Endothelial cell of umbilical vein (primary cell): ENCODE measurements around the gene NPTX2. TPM values are rescaled to one million over a fixed set of nuclear protein-coding genes. Genes with fewer than 3 reads are reported as not detected.

ENCODE experiments used
- BruUV-seq: library from RNA; stranded (reverse); fragments of 400-500 nt; replicated peaks from 2 replicates; lab custom pipeline; 2021; lab: Mats Ljungman, UMichigan
- CTCF ChIA-PET: fragments of 300-600, 350-600 bp; sonication (Branson Sonifier 250); formaldehyde crosslinking; loops from one replicate; lab custom pipeline; 2021; ENCODE audit warnings: antibody characterized with exemption, inconsistent platforms; lab: Charles Lee
- POLR2A ChIA-PET: fragments of 300-600, 350-600 bp; sonication (Branson Sonifier 250); formaldehyde crosslinking; loops from one replicate; lab custom pipeline; 2021; ENCODE audit warnings: antibody characterized with exemption, inconsistent platforms; lab: Charles Lee
- DNase-seq: peaks from one replicate; pipeline ENCODE4 v3.0.0-alpha.2; 2011; ENCODE audit warnings: low read depth, low spot score
- FAIRE-seq: peaks from 2 replicates; lab custom pipeline; 2011; peaks lifted over from hg19 to GRCh38; lab: Jason Lieb, UNC
- H2AFZ ChIP-seq: 2 replicates; pipeline ENCODE4 v1.6.0; 2012; ENCODE audit warnings: low read depth, low read length, control low read depth, inconsistent platforms
- H3K27ac ChIP-seq: 2 replicates; pipeline ENCODE4 v1.5.1; 2011; ENCODE audit warnings: low read depth, mild to moderate bottlenecking, control low read depth, low read length, moderate library complexity; ENCODE audit not compliant: insufficient read depth
- H3K27me3 ChIP-seq, 2 experiments: 2 replicates each; pipeline versions ENCODE4 v1.6.0 to v1.6.1; 2011; ENCODE audit warnings: low read length in 2 of 2, mixed read lengths in 1 of 2; ENCODE audit not compliant: control insufficient read depth in 2 of 2, insufficient read depth in 2 of 2
- H3K36me3 ChIP-seq, 2 experiments: 2 replicates in 1 of 2; 3 replicates in 1 of 2; pipeline ENCODE4 v1.5.1; 2011; ENCODE audit warnings: low read length in 2 of 2, mild to moderate bottlenecking in 1 of 2, moderate library complexity in 1 of 2; ENCODE audit not compliant: control insufficient read depth in 2 of 2, insufficient read depth in 2 of 2; ENCODE audit errors: extremely low read depth in 1 of 2
- H3K4me1 ChIP-seq: 3 replicates; pipeline ENCODE4 v1.5.1; 2011; ENCODE audit warnings: mild to moderate bottlenecking, low read length; ENCODE audit not compliant: control insufficient read depth, insufficient read depth; ENCODE audit errors: extremely low read depth
- H3K4me2 ChIP-seq: 2 replicates; pipeline ENCODE4 v1.6.1; 2011; ENCODE audit warnings: low read length, control low read depth, mixed read lengths; ENCODE audit not compliant: insufficient read depth
- H3K4me3 ChIP-seq, 3 experiments: fragments of 200-600 bp in 1 of 3; sonication (generic), shearing (Covaris generic) in 1 of 3; replicated peaks in 1 of 3; 2 replicates each; pipeline ENCODE4 v1.5.1; 2011 to 2016; ENCODE audit warnings: control low read depth in 3 of 3, low read length in 3 of 3, mild to moderate bottlenecking in 2 of 3, inconsistent platforms in 1 of 3, low read depth in 1 of 3, moderate library complexity in 1 of 3; ENCODE audit not compliant: insufficient read depth in 1 of 3
- H3K79me2 ChIP-seq: 2 replicates; pipeline ENCODE4 v1.6.0; 2012; ENCODE audit warnings: low read length, inconsistent platforms; ENCODE audit not compliant: control insufficient read depth, insufficient read depth
- H3K9ac ChIP-seq: replicated peaks from 2 replicates; pipeline ENCODE3; 2011; ENCODE audit warnings: low read length, control low read depth; ENCODE audit not compliant: insufficient read depth; ENCODE audit errors: extremely low read depth
- H3K9me1 ChIP-seq: replicated peaks from 3 replicates; pipeline ENCODE4 v1.6.0; 2011; ENCODE audit warnings: mild to moderate bottlenecking, low read length; ENCODE audit not compliant: control insufficient read depth, insufficient read depth; ENCODE audit errors: extremely low read depth
- H3K9me3 ChIP-seq: replicated peaks from 2 replicates; pipeline ENCODE4 v1.5.1; 2012; ENCODE audit warnings: low read length, inconsistent platforms; ENCODE audit not compliant: control insufficient read depth, insufficient read depth
- H4K20me1 ChIP-seq: replicated peaks from 2 replicates; pipeline ENCODE3; 2011; ENCODE audit warnings: mild to moderate bottlenecking, low read length; ENCODE audit not compliant: control insufficient read depth, insufficient read depth; ENCODE audit errors: extremely low read depth
- EZH2 ChIP-seq: IDR thresholded peaks from 2 replicates; pipeline ENCODE4 v1.6.1; 2012; ENCODE audit warnings: borderline replicate concordance, low read depth, mild to moderate bottlenecking, moderate library complexity, low read length, inconsistent platforms; ENCODE audit not compliant: severe bottlenecking
- JUN ChIP-seq: IDR thresholded peaks from 2 replicates; pipeline ENCODE4 v1.6.1; 2011; ENCODE audit warnings: borderline replicate concordance, low read depth; ENCODE audit not compliant: insufficient read length, insufficient read depth
- MYC ChIP-seq: IDR thresholded peaks from one replicate; pipeline ENCODE4 v1.6.1; 2011; ENCODE audit warnings: mild to moderate bottlenecking, low read depth, low read length
- POLR2A ChIP-seq: IDR thresholded peaks from 2 replicates; pipeline ENCODE4 v1.6.1; 2012; ENCODE audit warnings: low read depth, mild to moderate bottlenecking, control low read depth, low read length
- POLR2AphosphoS5 ChIP-seq: IDR thresholded peaks from 2 replicates; pipeline ENCODE4 v1.6.1; 2012; ENCODE audit warnings: low read depth, mild to moderate bottlenecking, control low read depth, low read length, moderate library complexity; ENCODE audit not compliant: insufficient read depth
- dilution Hi-C: fragments of 300-500 bp; cut with MboI; formaldehyde crosslinking; loops from one replicate; pipeline ENCODE4 v1.15.0; 2019; ENCODE audit warnings: low sequenced_read_pairs; ENCODE audit not compliant: extremely low pct_ligation_motif_present
- intact Hi-C: fragments of 100-400 bp; cut with micrococcal nuclease; formaldehyde crosslinking; loops from one replicate; pipeline ENCODE4 v1.10.0; 2022
- polyA plus RNA-seq, 4 experiments: library from polyadenylated mRNA; depleted of rRNA in 3 of 4; stranded (reverse) in 3 of 4; unstranded in 1 of 4; fragments of >200 nt; gene quantifications; 2 replicates each; pipeline versions ENCODE4 v1.2.1 to v1.2.3, GENCODE V29; 2011 to 2012; ENCODE audit warnings: missing spikeins in 1 of 4
- total RNA-seq: library from RNA; stranded (reverse); gene quantifications from 2 replicates; pipeline ENCODE4 v1.2.3, GENCODE V29; 2021
- TF ChIP-seq, protein P1 (sequence below), 2 donors: IDR thresholded peaks; 1 replicate in 1 of 2; 2 replicates in 1 of 2; pipeline ENCODE4 v1.5.1; 2011; ENCODE audit warnings: low read length in 2 of 2, mild to moderate bottlenecking in 2 of 2, moderate library complexity in 2 of 2, control low read depth in 1 of 2, inconsistent platforms in 1 of 2, low read depth in 1 of 2; ENCODE audit not compliant: insufficient read depth in 1 of 2; ENCODE audit errors: extremely low read depth in 1 of 2
- TF ChIP-seq, protein P2 (sequence below): IDR thresholded peaks from 2 replicates; pipeline ENCODE4 v1.6.1; 2011; ENCODE audit not compliant: insufficient read depth, insufficient read length

The NPTX2 gene
- total and polyA plus RNA-seq, 2 donors (not counting 3 experiments of a cell fraction or from before 2014, with no cell fraction given): 0.15 to 0.53 TPM

DNA sequence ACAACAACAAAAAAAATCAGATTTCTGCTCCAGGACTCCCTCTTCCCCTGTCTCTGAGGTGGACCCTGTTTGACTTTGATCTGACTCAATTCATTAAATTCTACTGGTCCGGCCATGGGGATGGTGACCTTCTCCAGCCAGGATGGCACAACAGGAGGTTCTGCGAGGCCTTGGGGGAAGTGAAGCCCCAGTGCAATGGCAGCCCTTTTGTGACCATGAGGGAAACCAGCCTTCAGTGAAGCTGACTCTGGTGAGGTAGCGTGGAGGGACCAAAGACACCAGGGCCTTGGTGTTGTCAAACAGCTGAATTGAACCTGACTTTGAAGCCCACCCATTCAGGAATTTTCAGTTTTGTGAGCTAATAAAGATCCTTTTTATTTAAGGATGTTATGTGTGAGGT lies 44.5 kb downstream of the NPTX2 start:
- TF ChIP-seq POLR2A: no peak
- TF ChIP-seq, protein P1, sequence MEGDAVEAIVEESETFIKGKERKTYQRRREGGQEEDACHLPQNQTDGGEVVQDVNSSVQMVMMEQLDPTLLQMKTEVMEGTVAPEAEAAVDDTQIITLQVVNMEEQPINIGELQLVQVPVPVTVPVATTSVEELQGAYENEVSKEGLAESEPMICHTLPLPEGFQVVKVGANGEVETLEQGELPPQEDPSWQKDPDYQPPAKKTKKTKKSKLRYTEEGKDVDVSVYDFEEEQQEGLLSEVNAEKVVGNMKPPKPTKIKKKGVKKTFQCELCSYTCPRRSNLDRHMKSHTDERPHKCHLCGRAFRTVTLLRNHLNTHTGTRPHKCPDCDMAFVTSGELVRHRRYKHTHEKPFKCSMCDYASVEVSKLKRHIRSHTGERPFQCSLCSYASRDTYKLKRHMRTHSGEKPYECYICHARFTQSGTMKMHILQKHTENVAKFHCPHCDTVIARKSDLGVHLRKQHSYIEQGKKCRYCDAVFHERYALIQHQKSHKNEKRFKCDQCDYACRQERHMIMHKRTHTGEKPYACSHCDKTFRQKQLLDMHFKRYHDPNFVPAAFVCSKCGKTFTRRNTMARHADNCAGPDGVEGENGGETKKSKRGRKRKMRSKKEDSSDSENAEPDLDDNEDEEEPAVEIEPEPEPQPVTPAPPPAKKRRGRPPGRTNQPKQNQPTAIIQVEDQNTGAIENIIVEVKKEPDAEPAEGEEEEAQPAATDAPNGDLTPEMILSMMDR (IDR thresholded peaks at IDR 0.05; ENCODE audit: extremely low read depth in 1 of 2, insufficient read depth in 1 of 2, low read depth in 1 of 2, low read length in 2 of 2): no peak
- no peak for TF ChIP-seq EZH2
- no peak for TF ChIP-seq JUN
- TF ChIP-seq MYC: no peak
- TF ChIP-seq, protein P2, sequence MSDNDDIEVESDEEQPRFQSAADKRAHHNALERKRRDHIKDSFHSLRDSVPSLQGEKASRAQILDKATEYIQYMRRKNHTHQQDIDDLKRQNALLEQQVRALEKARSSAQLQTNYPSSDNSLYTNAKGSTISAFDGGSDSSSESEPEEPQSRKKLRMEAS: no peak
- POLR2A ChIA-PET: no interaction called here
- H2AFZ ChIP-seq: no peak overlapping the region
- no peaks in the 10 kb centered on the region for H3K36me3 ChIP-seq
- H3K4me3 ChIP-seq: no peak overlapping the region
- CTCF ChIA-PET: no interaction called here
- H3K4me1 ChIP-seq: no peaks in the 10 kb centered on the region
- dilution Hi-C loops: no loop called here
- H3K27ac ChIP-seq: no peak overlapping the region
- H3K9me3 ChIP-seq: no peaks in the 10 kb centered on the region
- no TSS peak for BruUV-seq
- DNase-seq: no peak
- H3K9me1 ChIP-seq: no peaks in the 10 kb centered on the region
- intact Hi-C loops: no loop called here
- FAIRE-seq: no peak
- H3K4me2 ChIP-seq: no peak overlapping the region
- no peaks in the 10 kb centered on the region for H4K20me1 ChIP-seq
- H3K9ac ChIP-seq: no peak overlapping the region
- H3K79me2 ChIP-seq: no peaks in the 10 kb centered on the region
- no peaks in the 10 kb centered on the region for H3K27me3 ChIP-seq

DNA sequence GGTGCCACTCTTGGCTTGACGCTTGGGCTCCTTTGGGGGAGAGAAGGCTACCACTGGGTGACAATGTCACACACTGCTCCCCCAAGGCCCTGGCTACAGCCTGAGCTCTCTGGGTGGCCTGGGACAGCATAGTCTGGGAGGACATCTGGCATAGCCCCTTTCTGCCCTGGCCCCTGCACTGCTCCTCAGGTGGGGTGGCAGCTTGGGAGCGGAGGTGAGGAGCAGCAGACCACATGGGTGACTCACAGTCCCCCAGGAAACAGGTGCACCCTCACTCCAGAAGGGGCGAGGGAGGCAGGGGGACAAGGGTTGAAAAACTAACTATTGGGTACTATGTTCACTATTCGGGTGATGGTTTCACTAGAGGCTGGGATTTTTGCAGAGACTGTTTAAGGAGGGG lies 45.2 kb downstream of the NPTX2 start:
- TF ChIP-seq POLR2AphosphoS5: no peak
- H3K4me2 ChIP-seq: no peak overlapping the region
- H3K9me1 ChIP-seq: no peaks in the 10 kb centered on the region
- H3K9ac ChIP-seq: no peak overlapping the region
- ChIA-PET POLR2A (no interaction called here), CTCF (no interaction called here)
- H3K4me1 ChIP-seq: no peaks in the 10 kb centered on the region
- H3K27ac ChIP-seq: no peak overlapping the region
- H3K9me3 ChIP-seq: no peaks in the 10 kb centered on the region
- FAIRE-seq (no peak), DNase-seq (no peak)
- H3K27me3 ChIP-seq: no peaks in the 10 kb centered on the region
- H3K36me3 ChIP-seq: no peaks in the 10 kb centered on the region
- dilution Hi-C loops: no loop called here
- intact Hi-C loops: no loop called here
- no peak overlapping the region for H3K4me3 ChIP-seq
- H2AFZ ChIP-seq: no peak overlapping the region
- no peaks in the 10 kb centered on the region for H4K20me1 ChIP-seq
- H3K79me2 ChIP-seq: no peaks in the 10 kb centered on the region
- no TSS peak for BruUV-seq
